HEK293 (cell line): ENCODE measurements around the gene HTR1E.

Experiments
- ATF2 ChIP-seq: fragments of 450-650 bp; formaldehyde crosslinking; IDR thresholded peaks from 2 replicates; pipeline ENCODE4 v1.5.1; 2016; ENCODE audit warnings: missing biosample characterization, missing genetic modification characterization, low read depth
- CTCF ChIP-seq: fragments of 450-650 bp; formaldehyde crosslinking; IDR thresholded peaks from 2 replicates; pipeline ENCODE4 v1.5.1; 2016; ENCODE audit warnings: missing biosample characterization, missing genetic modification characterization
- PATZ1 ChIP-seq: fragments of 450-650 bp; formaldehyde crosslinking; IDR thresholded peaks from 2 replicates; pipeline ENCODE4 v1.5.1; 2016; ENCODE audit warnings: missing biosample characterization, missing genetic modification characterization
- ZIC2 ChIP-seq: fragments of 450-650 bp; formaldehyde crosslinking; IDR thresholded peaks from 2 replicates; pipeline ENCODE4 v1.5.1; 2016; ENCODE audit warnings: missing biosample characterization, missing genetic modification characterization
- ZNF155 ChIP-seq: fragments of 450-650 bp; formaldehyde crosslinking; IDR thresholded peaks from 2 replicates; pipeline ENCODE4 v1.5.1; 2016; ENCODE audit warnings: missing biosample characterization, missing genetic modification characterization
- ZNF324 ChIP-seq: fragments of 450-650 bp; formaldehyde crosslinking; IDR thresholded peaks from 2 replicates; pipeline ENCODE4 v1.5.1; 2016; ENCODE audit warnings: missing biosample characterization, missing genetic modification characterization
- ZNF558 ChIP-seq: fragments of 450-650 bp; formaldehyde crosslinking; IDR thresholded peaks from 2 replicates; pipeline ENCODE4 v1.5.1; 2016; ENCODE audit warnings: missing biosample characterization, missing genetic modification characterization
- ZNF560 ChIP-seq: fragments of 450-650 bp; formaldehyde crosslinking; IDR thresholded peaks from 2 replicates; pipeline ENCODE4 v1.5.1; 2017; ENCODE audit warnings: missing biosample characterization, missing genetic modification characterization, borderline replicate concordance
- ZNF580 ChIP-seq: fragments of 450-650 bp; formaldehyde crosslinking; IDR thresholded peaks from 2 replicates; pipeline ENCODE4 v1.5.1; 2016; ENCODE audit warnings: missing biosample characterization, missing genetic modification characterization
- ZNF76 ChIP-seq: fragments of 450-650 bp; formaldehyde crosslinking; IDR thresholded peaks from 2 replicates; pipeline ENCODE4; 2016; ENCODE audit warnings: low read depth, missing biosample characterization, missing genetic modification characterization, borderline replicate concordance
- TF ChIP-seq, protein P1 (sequence below): sonication (generic); formaldehyde crosslinking; IDR thresholded peaks from 2 replicates; pipeline ENCODE4 v1.8.1; 2022; ENCODE audit warnings: mild to moderate bottlenecking, moderate library complexity, missing genetic modification reagents
- TF ChIP-seq, protein P2 (sequence below): fragments of 450-650 bp; formaldehyde crosslinking; IDR thresholded peaks from 2 replicates; pipeline ENCODE4 v1.5.1; 2016; ENCODE audit warnings: missing biosample characterization, missing genetic modification characterization
- TF ChIP-seq, protein P3 (sequence below): fragments of 450-650 bp; formaldehyde crosslinking; optimal IDR thresholded peaks from 2 replicates; pipeline ENCODE3; 2016; ENCODE audit warnings: missing biosample characterization, mild to moderate bottlenecking, missing genetic modification characterization

- TF ChIP-seq ZNF558 (tag by site-specific recombination): no peak
- TF ChIP-seq ZNF76: no peak
- no peak for TF ChIP-seq ZIC2 (tag by site-specific recombination)
- no peak for TF ChIP-seq CTCF (tag by site-specific recombination)
- TF ChIP-seq, protein P1, sequence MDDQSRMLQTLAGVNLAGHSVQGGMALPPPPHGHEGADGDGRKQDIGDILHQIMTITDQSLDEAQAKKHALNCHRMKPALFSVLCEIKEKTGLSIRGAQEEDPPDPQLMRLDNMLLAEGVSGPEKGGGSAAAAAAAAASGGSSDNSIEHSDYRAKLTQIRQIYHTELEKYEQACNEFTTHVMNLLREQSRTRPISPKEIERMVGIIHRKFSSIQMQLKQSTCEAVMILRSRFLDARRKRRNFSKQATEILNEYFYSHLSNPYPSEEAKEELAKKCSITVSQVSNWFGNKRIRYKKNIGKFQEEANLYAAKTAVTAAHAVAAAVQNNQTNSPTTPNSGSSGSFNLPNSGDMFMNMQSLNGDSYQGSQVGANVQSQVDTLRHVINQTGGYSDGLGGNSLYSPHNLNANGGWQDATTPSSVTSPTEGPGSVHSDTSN (CRISPR knock-in tag): no peak
- TF ChIP-seq ZNF324: no peak
- TF ChIP-seq PATZ1 (tag by site-specific recombination): no peak
- no peak for TF ChIP-seq ATF2 (tag by site-specific recombination)
- TF ChIP-seq ZNF155 (tag by site-specific recombination): no peak
- TF ChIP-seq ZNF580 (tag by site-specific recombination): no peak
- no peak for TF ChIP-seq ZNF560 (tag by site-specific recombination)
- TF ChIP-seq, protein P2, sequence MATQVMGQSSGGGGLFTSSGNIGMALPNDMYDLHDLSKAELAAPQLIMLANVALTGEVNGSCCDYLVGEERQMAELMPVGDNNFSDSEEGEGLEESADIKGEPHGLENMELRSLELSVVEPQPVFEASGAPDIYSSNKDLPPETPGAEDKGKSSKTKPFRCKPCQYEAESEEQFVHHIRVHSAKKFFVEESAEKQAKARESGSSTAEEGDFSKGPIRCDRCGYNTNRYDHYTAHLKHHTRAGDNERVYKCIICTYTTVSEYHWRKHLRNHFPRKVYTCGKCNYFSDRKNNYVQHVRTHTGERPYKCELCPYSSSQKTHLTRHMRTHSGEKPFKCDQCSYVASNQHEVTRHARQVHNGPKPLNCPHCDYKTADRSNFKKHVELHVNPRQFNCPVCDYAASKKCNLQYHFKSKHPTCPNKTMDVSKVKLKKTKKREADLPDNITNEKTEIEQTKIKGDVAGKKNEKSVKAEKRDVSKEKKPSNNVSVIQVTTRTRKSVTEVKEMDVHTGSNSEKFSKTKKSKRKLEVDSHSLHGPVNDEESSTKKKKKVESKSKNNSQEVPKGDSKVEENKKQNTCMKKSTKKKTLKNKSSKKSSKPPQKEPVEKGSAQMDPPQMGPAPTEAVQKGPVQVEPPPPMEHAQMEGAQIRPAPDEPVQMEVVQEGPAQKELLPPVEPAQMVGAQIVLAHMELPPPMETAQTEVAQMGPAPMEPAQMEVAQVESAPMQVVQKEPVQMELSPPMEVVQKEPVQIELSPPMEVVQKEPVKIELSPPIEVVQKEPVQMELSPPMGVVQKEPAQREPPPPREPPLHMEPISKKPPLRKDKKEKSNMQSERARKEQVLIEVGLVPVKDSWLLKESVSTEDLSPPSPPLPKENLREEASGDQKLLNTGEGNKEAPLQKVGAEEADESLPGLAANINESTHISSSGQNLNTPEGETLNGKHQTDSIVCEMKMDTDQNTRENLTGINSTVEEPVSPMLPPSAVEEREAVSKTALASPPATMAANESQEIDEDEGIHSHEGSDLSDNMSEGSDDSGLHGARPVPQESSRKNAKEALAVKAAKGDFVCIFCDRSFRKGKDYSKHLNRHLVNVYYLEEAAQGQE (tag by site-specific recombination): no peak
- TF ChIP-seq, protein P3, sequence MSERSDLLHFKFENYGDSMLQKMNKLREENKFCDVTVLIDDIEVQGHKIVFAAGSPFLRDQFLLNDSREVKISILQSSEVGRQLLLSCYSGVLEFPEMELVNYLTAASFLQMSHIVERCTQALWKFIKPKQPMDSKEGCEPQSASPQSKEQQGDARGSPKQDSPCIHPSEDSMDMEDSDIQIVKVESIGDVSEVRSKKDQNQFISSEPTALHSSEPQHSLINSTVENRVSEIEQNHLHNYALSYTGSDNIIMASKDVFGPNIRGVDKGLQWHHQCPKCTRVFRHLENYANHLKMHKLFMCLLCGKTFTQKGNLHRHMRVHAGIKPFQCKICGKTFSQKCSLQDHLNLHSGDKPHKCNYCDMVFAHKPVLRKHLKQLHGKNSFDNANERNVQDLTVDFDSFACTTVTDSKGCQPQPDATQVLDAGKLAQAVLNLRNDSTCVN: no peak
These were observed 3.0 kb upstream of the HTR1E start for GRCh38 chr6:86934365-86934764.
